Calu3 (cell line): Measurements from ENCODE around the gene LAMC1. TPM values are rescaled to one million over a fixed set of nuclear protein-coding genes. Genes with fewer than 3 reads are reported as not detected.

Source experiments
- BruUV-seq: library from RNA; stranded (reverse); fragments of 400-500 nt; replicated peaks from 2 replicates; lab custom pipeline; 2021; lab: Mats Ljungman, UMichigan
- CTCF ChIA-PET: fragments of 300-600 bp; sonication (Branson Sonifier 250); formaldehyde crosslinking; loops from one replicate; lab custom pipeline; 2022; ENCODE audit warnings: antibody characterized with exemption; lab: Charles Lee
- DNase-seq: peaks from one replicate; pipeline ENCODE4 v3.0.0; 2022
- H3K27ac Mint-ChIP-seq: one replicate; pipeline ENCODE4 v1.8.0; 2022; ENCODE audit warnings: mixed read lengths; ENCODE audit not compliant: unreplicated experiment
- H3K27me3 Mint-ChIP-seq: one replicate; pipeline ENCODE4 v1.8.0; 2022; ENCODE audit warnings: mixed read lengths; ENCODE audit not compliant: unreplicated experiment
- H3K36me3 Mint-ChIP-seq: one replicate; pipeline ENCODE4 v1.8.0; 2022; ENCODE audit warnings: mild to moderate bottlenecking, moderate library complexity, mixed read lengths; ENCODE audit not compliant: insufficient read depth, unreplicated experiment
- H3K4me1 Mint-ChIP-seq: one replicate; pipeline ENCODE4 v1.8.0; 2022; ENCODE audit warnings: mild to moderate bottlenecking, low read depth, mixed read lengths; ENCODE audit not compliant: unreplicated experiment
- H3K4me3 Mint-ChIP-seq: one replicate; pipeline ENCODE4 v1.8.0; 2022; ENCODE audit warnings: mild to moderate bottlenecking, low read depth, moderate library complexity, mixed read lengths; ENCODE audit not compliant: unreplicated experiment
- H3K9me3 Mint-ChIP-seq: one replicate; pipeline ENCODE4 v1.8.0; 2022; ENCODE audit warnings: low read depth, mixed read lengths; ENCODE audit not compliant: unreplicated experiment
- intact Hi-C: fragments of 100-400 bp; cut with micrococcal nuclease; formaldehyde crosslinking; loops from one replicate; pipeline ENCODE4 v1.10.0; 2022; ENCODE audit not compliant: unreplicated experiment
- total RNA-seq: library from RNA; stranded (reverse); gene quantifications from 2 replicates; pipeline ENCODE4 v1.2.3, GENCODE V29; 2022
- TF ChIP-seq, protein P1 (sequence below): fragments of 200-600 bp; IDR thresholded peaks from one replicate; pipeline ENCODE4 v1.8.0; 2022; ENCODE audit warnings: antibody characterized with exemption; ENCODE audit not compliant: unreplicated experiment

The LAMC1 gene
- total RNA-seq, 1 experiment from 2014 or later: 579 TPM

DNA sequence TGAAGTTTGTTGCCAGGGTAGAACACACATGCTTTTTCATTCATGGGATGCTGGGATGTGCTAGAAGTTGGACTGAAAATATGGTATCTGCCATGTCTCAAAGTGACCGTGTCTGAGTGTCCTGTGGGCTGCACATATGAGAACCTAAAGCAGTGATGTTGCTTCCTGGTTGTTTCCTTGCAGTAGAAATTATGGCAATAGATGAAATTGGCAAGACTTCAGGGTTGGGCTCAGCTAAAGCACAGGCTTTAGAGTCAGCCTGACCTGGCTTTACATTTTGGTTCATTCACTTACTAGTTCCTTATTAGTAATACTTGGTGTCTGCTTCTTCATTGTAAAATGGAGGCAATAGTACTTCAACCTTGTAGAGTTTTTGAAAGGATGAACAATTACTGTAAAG, 165.0 kb downstream of the LAMC1 start:
- peak overlapping the region; percentile 75 for H3K27ac Mint-ChIP-seq
- TF ChIP-seq, protein P1, sequence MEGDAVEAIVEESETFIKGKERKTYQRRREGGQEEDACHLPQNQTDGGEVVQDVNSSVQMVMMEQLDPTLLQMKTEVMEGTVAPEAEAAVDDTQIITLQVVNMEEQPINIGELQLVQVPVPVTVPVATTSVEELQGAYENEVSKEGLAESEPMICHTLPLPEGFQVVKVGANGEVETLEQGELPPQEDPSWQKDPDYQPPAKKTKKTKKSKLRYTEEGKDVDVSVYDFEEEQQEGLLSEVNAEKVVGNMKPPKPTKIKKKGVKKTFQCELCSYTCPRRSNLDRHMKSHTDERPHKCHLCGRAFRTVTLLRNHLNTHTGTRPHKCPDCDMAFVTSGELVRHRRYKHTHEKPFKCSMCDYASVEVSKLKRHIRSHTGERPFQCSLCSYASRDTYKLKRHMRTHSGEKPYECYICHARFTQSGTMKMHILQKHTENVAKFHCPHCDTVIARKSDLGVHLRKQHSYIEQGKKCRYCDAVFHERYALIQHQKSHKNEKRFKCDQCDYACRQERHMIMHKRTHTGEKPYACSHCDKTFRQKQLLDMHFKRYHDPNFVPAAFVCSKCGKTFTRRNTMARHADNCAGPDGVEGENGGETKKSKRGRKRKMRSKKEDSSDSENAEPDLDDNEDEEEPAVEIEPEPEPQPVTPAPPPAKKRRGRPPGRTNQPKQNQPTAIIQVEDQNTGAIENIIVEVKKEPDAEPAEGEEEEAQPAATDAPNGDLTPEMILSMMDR: no peak
- peaks cover 64% of the 10 kb centered on the region for H3K4me1 Mint-ChIP-seq
- BruUV-seq: no TSS peak
- H3K9me3 Mint-ChIP-seq: no peaks in the 10 kb centered on the region
- H3K36me3 Mint-ChIP-seq: peaks cover 85% of the 10 kb centered on the region
- intact Hi-C loops: loop anchor here (2.0 kb wide), 1 partner anchor 163 kb away; no protein-coding TSS in a partner anchor
- CTCF ChIA-PET: interaction anchor here (1.0 kb wide), 1 partner anchor 25 kb away, joined by 3 read pairs; no protein-coding TSS in a partner anchor
- H3K4me3 Mint-ChIP-seq: peak overlapping the region; percentile 68
- no peak for DNase-seq
- no peaks in the 10 kb centered on the region for H3K27me3 Mint-ChIP-seq

DNA sequence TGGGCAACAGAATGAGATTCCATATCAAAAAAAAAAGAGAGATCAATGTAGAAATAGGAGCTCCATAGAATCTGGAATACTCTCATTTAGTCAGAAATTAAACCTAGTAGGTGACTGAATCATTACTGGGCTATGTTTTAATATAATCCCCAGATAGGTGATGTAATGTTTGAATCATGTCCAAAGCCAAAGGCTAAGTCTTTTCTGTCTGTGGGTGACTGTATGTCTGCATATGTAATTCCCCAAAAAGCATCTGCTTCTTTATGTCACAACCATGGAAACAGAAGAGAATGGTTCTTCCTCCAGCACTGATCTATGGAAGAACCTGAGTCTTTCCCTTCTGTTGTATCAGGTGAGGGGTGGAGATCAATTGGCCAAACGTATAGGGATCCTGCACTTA, 168.6 kb downstream of the LAMC1 start:
- H3K9me3 Mint-ChIP-seq: no peaks in the 10 kb centered on the region
- H3K4me1 Mint-ChIP-seq: peaks cover 68% of the 10 kb centered on the region
- intact Hi-C loops: no loop called here
- peak overlapping the region; percentile 45 for H3K4me3 Mint-ChIP-seq
- H3K36me3 Mint-ChIP-seq: peaks cover 81% of the 10 kb centered on the region
- BruUV-seq: no TSS peak
- H3K27me3 Mint-ChIP-seq: no peaks in the 10 kb centered on the region
- TF ChIP-seq, protein P1: no peak
- H3K27ac Mint-ChIP-seq: peak overlapping the region; percentile 68
- DNase-seq: no peak
- CTCF ChIA-PET: no interaction called here

DNA sequence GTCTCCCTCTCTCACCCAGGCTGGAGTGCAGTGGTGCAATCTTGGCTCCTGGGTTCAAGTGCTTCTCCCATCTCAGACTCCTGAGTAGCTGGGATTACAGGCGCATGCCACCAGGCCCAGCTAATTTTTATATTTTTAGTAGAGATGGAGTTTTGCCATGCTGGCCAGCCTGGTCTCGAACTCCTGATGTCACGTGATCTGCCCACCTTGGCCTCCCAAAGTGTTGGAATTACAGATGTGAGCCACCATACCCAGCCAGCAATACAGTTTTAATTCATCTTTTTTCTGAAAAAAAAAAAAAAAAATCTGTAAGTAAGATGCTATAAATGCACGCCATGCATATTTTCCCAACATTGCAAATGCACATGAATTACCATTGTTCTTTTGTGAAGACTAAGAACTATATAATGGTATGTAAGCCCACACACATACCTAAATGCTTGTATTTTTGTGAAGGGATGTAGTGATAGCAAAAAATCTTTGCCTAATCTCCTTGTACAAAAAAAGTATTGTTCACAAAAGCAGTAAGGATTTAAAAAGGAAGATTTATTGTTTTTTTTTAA, 170.8 kb downstream of the LAMC1 start:
- DNase-seq: no peak
- BruUV-seq: no TSS peak
- no peak overlapping the region for H3K4me3 Mint-ChIP-seq
- H3K27me3 Mint-ChIP-seq: no peaks in the 10 kb centered on the region
- no peak overlapping the region for H3K27ac Mint-ChIP-seq
- H3K4me1 Mint-ChIP-seq: peaks cover 70% of the 10 kb centered on the region
- CTCF ChIA-PET: no interaction called here
- peaks cover 81% of the 10 kb centered on the region for H3K36me3 Mint-ChIP-seq
- H3K9me3 Mint-ChIP-seq: no peaks in the 10 kb centered on the region
- intact Hi-C loops: no loop called here
- TF ChIP-seq, protein P1: no peak

DNA sequence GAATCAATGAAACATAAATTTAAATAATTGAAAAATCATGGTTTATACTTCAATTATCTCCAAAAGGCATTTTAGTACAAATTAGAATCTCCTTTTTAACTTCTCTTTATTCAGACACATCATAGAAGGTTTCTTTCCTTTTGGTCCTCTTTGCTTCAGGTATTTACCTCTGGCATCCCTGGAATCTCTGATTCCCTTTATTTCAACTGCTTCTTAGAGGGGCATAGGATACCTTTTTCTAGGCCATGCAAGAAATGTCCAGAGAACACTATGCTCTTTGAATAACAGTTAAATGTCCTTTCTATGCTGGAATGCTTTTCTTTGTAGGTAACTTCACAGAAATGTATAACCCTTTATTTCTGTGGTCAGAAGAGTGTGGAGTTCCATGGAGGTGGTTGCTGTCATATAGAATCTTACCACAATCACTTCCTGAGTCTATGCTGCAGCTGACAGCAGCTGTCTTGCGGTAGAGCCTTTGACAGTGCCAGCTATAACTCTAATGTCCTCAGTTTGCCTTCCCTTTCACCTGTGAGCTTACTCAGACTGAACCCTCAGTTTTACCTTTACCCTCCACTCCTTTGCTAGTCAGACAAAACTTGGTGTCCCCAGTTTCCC, 171.4 kb downstream of the LAMC1 start:
- DNase-seq: no peak
- Mint-ChIP-seq H3K27me3 (no peaks in the 10 kb centered on the region), H3K36me3 (peaks cover 80% of the 10 kb centered on the region), H3K27ac (peak overlapping the region; percentile 79), H3K4me3 (peak overlapping the region; percentile 43), H3K9me3 (no peaks in the 10 kb centered on the region), H3K4me1 (peaks cover 70% of the 10 kb centered on the region)
- TF ChIP-seq, protein P1: no peak
- intact Hi-C loops: no loop called here
- CTCF ChIA-PET: no interaction called here
- BruUV-seq: no TSS peak
